ENCODE results near the gene CPLX1.

CPLX1 gene

GRCh38 chr4:832536-832935 lies 6.6 kb upstream of the CPLX1 start:
- DNase-seq (ENCODE audit: low read depth, low spot score), result no peak

- DNase-seq (ENCODE audit: low read depth, low spot score), result no peak
Observed at GRCh38 chr4:832108-832507, 6.2 kb upstream of the CPLX1 start.

- DNase-seq (ENCODE audit: low read depth, low spot score), result no peak
Observed at GRCh38 chr4:831483-831805, 5.5 kb upstream of the CPLX1 start.

GRCh38 chr4:830601-831482 lies 4.9 kb upstream of the CPLX1 start:
- DNase-seq (ENCODE audit: low read depth, low spot score), result no peak

- DNase-seq (ENCODE audit: low read depth, low spot score), result no peak
Observed at GRCh38 chr4:829761-830600, 4.1 kb upstream of the CPLX1 start.

- no peak for DNase-seq (ENCODE audit: low read depth, low spot score)
Observed at GRCh38 chr4:829291-829690, 3.4 kb upstream of the CPLX1 start.

GRCh38 chr4:828641-829271 lies 2.8 kb upstream of the CPLX1 start:
- no peak for DNase-seq (ENCODE audit: low read depth, low spot score)

GRCh38 chr4:827209-828081 lies 1.5 kb upstream of the CPLX1 start:
- DNase-seq (ENCODE audit: low read depth, low spot score), result no peak

GRCh38 chr4:826508-827208 lies 729 bp upstream of the CPLX1 start:
- DNase-seq (ENCODE audit: low read depth, low spot score), result no peak

GRCh38 chr4:825063-825970 lies 612 bp downstream of the CPLX1 start:
- DNase-seq (ENCODE audit: low read depth, low spot score), result no peak

GRCh38 chr4:824461-825062 lies 1.4 kb downstream of the CPLX1 start:
- no peak for DNase-seq (ENCODE audit: low read depth, low spot score)

- DNase-seq (ENCODE audit: low read depth, low spot score), result no peak
Observed at GRCh38 chr4:823761-824460, 2.0 kb downstream of the CPLX1 start.

GRCh38 chr4:823176-823760 lies 2.7 kb downstream of the CPLX1 start:
- no peak for DNase-seq (ENCODE audit: low read depth, low spot score)

- DNase-seq (ENCODE audit: low read depth, low spot score), result no peak
Observed at GRCh38 chr4:822361-823175, 3.4 kb downstream of the CPLX1 start.

- no peak for DNase-seq (ENCODE audit: low read depth, low spot score)
Observed at GRCh38 chr4:821631-822030, 4.3 kb downstream of the CPLX1 start.

- no peak for DNase-seq (ENCODE audit: low read depth, low spot score)
Observed at GRCh38 chr4:821181-821591, 4.7 kb downstream of the CPLX1 start.

Data from activated naive CD8-positive, alpha-beta T cell treated with anti-CD3 and anti-CD28 coated beads, Interleukin-2, amount 50 U/mL, for 16 hours (primary cell).